ENCODE measurements around the gene ROBO1.

The ROBO1 gene

GRCh38 chr3:79297245-79297960, 470.4 kb downstream of the ROBO1 start:
- DNase-seq = no peak

- DNase-seq = no peak
These were observed 480.9 kb downstream of the ROBO1 start for GRCh38 chr3:79286882-79287281.

GRCh38 chr3:79285871-79286270, 481.9 kb downstream of the ROBO1 start:
- DNase-seq = no peak

- no peak for DNase-seq
These were observed 482.4 kb downstream of the ROBO1 start for GRCh38 chr3:79285380-79285779.

GRCh38 chr3:79284781-79285180, 483.0 kb downstream of the ROBO1 start:
- no peak for DNase-seq

- no peak for DNase-seq
These were observed 489.1 kb downstream of the ROBO1 start for GRCh38 chr3:79278681-79279080.

- DNase-seq = no peak
These were observed 499.4 kb downstream of the ROBO1 start for GRCh38 chr3:79268422-79268821.

GRCh38 chr3:79264892-79265291, 502.9 kb downstream of the ROBO1 start:
- no peak for DNase-seq

- DNase-seq = no peak
These were observed 504.4 kb downstream of the ROBO1 start for GRCh38 chr3:79263423-79263822.

GRCh38 chr3:79258479-79258878, 509.3 kb downstream of the ROBO1 start:
- DNase-seq = no peak

GRCh38 chr3:79257791-79258190, 510.0 kb downstream of the ROBO1 start:
- no peak for DNase-seq

- DNase-seq = no peak
These were observed 512.1 kb downstream of the ROBO1 start for GRCh38 chr3:79255702-79256101.

- DNase-seq = no peak
These were observed 512.5 kb downstream of the ROBO1 start for GRCh38 chr3:79255292-79255691.

- no peak for DNase-seq
These were observed 514.1 kb downstream of the ROBO1 start for GRCh38 chr3:79253704-79254103.

GRCh38 chr3:79253271-79253670, 514.5 kb downstream of the ROBO1 start:
- DNase-seq = no peak

- DNase-seq = no peak
These were observed 517.1 kb downstream of the ROBO1 start for GRCh38 chr3:79250746-79251145.

- no peak for DNase-seq
These were observed 518.1 kb downstream of the ROBO1 start for GRCh38 chr3:79249701-79250100.

GRCh38 chr3:79247725-79248043, 520.1 kb downstream of the ROBO1 start:
- no peak for DNase-seq

GRCh38 chr3:79246875-79247724, 520.7 kb downstream of the ROBO1 start:
- DNase-seq = no peak

GRCh38 chr3:79245284-79246138, 522.3 kb downstream of the ROBO1 start:
- DNase-seq = no peak

- DNase-seq = no peak
These were observed 531.3 kb downstream of the ROBO1 start for GRCh38 chr3:79236496-79236895.

- DNase-seq = no peak
These were observed 534.3 kb downstream of the ROBO1 start for GRCh38 chr3:79233431-79234060.

- DNase-seq = no peak
These were observed 537.5 kb downstream of the ROBO1 start for GRCh38 chr3:79230266-79230665.
